Tibial artery (tissue), 4 donors: Measurements from ENCODE around the gene YIF1A.

Experiments
- DNase-seq, 2 donors: peaks; one replicate each; pipeline ENCODE4 v3.0.0-alpha.2; 2019
- H3K27ac ChIP-seq, 2 donors: fragments of 200-600 bp; sonication (generic) in 1 of 2; 1 replicate in 1 of 2; 2 replicates in 1 of 2; pipeline ENCODE4 v1.5.1; 2018 to 2019; ENCODE audit warnings: mild to moderate bottlenecking in 1 of 2
- H3K27me3 ChIP-seq, 2 donors: fragments of 200-600 bp; sonication (generic) in 1 of 2; one replicate each; pipeline versions ENCODE4 v1.5.1 to v1.6.0; 2016 to 2019
- H3K36me3 ChIP-seq, 3 donors: fragments of 200-600 bp; sonication (generic) in 2 of 3; one replicate each; pipeline ENCODE4 v1.5.1; 2016 to 2019; ENCODE audit warnings: mild to moderate bottlenecking in 2 of 3
- H3K4me1 ChIP-seq, 4 donors: fragments of 200-600 bp; sonication (generic) in 2 of 4; 1 replicate in 3 of 4; 2 replicates in 1 of 4; pipeline ENCODE4 v1.5.1; 2016 to 2019
- H3K4me3 ChIP-seq, 2 donors: fragments of 200-600 bp; sonication (generic) in 1 of 2; 1 replicate in 1 of 2; 2 replicates in 1 of 2; pipeline ENCODE4 v1.5.1; 2018 to 2019; ENCODE audit warnings: mild to moderate bottlenecking in 2 of 2
- H3K9me3 ChIP-seq, 3 donors: fragments of 200-600 bp; sonication (generic) in 1 of 3; one replicate each; pipeline ENCODE4 v1.5.1; 2016 to 2019
- intact Hi-C: fragments of 100-400 bp; cut with DNase I; formaldehyde crosslinking; loops from one replicate; pipeline ENCODE4 v1.15.0; 2023; ENCODE audit warnings: low total_unique reads
- TF ChIP-seq, protein P1 (sequence below), 2 experiments: fragments of 200-600 bp in 1 of 2; fragments of 450-650 bp in 1 of 2; IDR thresholded peaks; one replicate each; pipeline ENCODE4 v1.5.1; 2017 to 2019; ENCODE audit warnings: antibody characterized with exemption in 2 of 2, mild to moderate bottlenecking in 1 of 2, moderate library complexity in 1 of 2

Gene YIF1A, protein sequence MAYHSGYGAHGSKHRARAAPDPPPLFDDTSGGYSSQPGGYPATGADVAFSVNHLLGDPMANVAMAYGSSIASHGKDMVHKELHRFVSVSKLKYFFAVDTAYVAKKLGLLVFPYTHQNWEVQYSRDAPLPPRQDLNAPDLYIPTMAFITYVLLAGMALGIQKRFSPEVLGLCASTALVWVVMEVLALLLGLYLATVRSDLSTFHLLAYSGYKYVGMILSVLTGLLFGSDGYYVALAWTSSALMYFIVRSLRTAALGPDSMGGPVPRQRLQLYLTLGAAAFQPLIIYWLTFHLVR

DNA sequence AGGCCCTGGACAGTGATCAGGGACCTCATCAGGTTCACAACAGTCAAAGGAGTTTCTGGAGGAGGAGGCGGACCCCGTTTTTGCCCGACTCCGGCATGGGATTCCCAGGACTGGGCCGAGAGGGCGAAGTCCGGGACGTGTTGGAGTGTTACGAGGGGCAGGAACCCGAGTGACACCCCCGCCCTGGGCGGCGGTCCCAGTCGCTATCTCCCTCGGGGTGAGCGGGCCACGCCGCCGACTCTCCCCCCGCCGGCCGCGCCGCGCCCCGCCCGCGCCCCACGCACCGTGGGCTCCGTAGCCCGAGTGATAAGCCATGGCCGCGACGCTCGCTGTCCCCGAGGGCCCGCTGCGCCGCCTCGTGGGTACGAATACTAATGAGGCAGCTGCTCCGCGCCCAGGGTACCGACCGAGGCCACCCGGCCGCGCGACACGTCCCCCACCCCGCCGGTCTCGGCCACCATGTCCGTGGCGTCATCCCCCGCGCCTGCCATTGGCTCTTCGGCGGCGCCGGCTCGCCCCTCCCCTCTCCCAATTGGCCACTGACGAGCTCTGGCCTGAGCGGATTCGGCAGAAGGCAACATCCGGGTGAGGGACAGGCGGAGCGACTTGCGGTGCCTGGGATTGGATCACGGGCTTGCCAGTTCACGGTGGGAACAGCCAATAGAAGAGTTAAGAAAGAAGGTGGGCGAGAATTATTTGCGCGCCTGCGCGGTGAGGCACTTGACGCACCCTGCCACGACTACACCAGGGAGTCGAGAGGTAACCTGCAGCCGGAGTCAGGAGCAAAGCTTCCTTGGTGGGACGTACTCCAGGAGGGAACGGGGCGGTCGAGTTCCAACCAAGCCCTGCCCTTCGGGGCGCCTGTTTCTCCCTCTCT lies at the start of gene YIF1A:
Gene YIF1A (minus strand): TSS at position 473 of the 877 bp plus-strand sequence. CDS start 158 bp downstream, at position 315.
- TF ChIP-seq, protein P1, sequence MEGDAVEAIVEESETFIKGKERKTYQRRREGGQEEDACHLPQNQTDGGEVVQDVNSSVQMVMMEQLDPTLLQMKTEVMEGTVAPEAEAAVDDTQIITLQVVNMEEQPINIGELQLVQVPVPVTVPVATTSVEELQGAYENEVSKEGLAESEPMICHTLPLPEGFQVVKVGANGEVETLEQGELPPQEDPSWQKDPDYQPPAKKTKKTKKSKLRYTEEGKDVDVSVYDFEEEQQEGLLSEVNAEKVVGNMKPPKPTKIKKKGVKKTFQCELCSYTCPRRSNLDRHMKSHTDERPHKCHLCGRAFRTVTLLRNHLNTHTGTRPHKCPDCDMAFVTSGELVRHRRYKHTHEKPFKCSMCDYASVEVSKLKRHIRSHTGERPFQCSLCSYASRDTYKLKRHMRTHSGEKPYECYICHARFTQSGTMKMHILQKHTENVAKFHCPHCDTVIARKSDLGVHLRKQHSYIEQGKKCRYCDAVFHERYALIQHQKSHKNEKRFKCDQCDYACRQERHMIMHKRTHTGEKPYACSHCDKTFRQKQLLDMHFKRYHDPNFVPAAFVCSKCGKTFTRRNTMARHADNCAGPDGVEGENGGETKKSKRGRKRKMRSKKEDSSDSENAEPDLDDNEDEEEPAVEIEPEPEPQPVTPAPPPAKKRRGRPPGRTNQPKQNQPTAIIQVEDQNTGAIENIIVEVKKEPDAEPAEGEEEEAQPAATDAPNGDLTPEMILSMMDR (IDR thresholded peaks at IDR 0.05), result no peak
- H3K9me3 ChIP-seq, result no peaks in the 10 kb centered on the region
- intact Hi-C loops, result no loop called here
- peaks cover 0 to 36% (median 30%) of the 10 kb centered on the region in 4 donors for H3K4me1 ChIP-seq
- peaks cover 0 to 22% of the 10 kb centered on the region in 2 donors for H3K27me3 ChIP-seq
- peak; percentile 99 for DNase-seq
- peaks cover 0 to 17% (median 0%) of the 10 kb centered on the region in 3 donors for H3K36me3 ChIP-seq
- peak within 1 kb of the TSS; percentile 94 to 96 for H3K27ac ChIP-seq
- peak within 1 kb of the TSS; percentile 83 to 91 for H3K4me3 ChIP-seq

DNA sequence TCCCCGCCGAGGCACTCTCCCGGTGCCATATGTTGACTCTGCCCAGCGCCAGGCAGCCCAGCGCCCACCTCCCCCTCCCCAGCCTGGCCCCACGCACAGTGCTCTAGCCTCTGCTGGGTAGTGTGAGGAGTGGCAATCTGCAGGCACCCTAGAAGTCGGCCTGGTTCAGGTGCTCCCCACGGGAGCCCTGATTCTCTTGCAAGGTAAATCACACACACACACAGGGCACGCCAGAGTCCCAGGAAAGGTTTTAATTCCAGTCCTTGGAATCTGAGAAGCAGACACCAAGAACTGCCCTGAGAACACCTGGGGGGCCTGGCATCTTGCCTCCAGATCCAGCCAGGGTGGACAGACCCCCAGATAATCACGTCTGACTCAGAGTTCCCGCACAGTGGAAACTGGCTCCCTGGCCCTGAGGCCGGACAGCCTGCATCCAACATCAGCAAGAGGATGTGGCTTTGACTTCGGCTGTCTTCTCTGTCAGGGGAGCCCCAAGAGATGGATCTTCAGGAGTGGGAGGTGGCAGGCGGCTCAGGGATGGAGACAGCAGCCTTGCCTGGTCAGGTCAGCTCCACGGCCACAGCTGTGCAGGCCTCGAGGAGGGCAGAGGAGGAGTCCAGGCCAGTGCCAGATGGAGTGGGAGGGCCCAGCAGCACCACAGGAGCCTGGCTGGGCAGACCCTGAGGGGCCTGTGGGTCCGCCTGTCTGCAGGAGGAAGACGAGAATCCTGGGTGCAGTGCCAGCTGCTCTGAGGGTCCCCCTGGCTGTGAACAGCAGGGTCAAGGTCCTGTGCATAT lies 48.4 kb upstream of the YIF1A start:
- Histone ChIP-seq H3K27ac (peak overlapping the region in 1 of 2 donors; percentile 57), H3K9me3 (no peaks in the 10 kb centered on the region), H3K27me3 (no peaks in the 10 kb centered on the region), H3K4me3 (peak overlapping the region in 1 of 2 donors; percentile 66), H3K4me1 (peaks cover 0 to 36% (median 25%) of the 10 kb centered on the region in 4 donors), H3K36me3 (peaks cover 22 to 75% (median 47%) of the 10 kb centered on the region in 3 donors)
- TF ChIP-seq, protein P1 (IDR thresholded peaks at IDR 0.05), result no peak
- DNase-seq, result peak in 1 of 2 donors; percentile 18
- intact Hi-C loops, result no loop called here

DNA sequence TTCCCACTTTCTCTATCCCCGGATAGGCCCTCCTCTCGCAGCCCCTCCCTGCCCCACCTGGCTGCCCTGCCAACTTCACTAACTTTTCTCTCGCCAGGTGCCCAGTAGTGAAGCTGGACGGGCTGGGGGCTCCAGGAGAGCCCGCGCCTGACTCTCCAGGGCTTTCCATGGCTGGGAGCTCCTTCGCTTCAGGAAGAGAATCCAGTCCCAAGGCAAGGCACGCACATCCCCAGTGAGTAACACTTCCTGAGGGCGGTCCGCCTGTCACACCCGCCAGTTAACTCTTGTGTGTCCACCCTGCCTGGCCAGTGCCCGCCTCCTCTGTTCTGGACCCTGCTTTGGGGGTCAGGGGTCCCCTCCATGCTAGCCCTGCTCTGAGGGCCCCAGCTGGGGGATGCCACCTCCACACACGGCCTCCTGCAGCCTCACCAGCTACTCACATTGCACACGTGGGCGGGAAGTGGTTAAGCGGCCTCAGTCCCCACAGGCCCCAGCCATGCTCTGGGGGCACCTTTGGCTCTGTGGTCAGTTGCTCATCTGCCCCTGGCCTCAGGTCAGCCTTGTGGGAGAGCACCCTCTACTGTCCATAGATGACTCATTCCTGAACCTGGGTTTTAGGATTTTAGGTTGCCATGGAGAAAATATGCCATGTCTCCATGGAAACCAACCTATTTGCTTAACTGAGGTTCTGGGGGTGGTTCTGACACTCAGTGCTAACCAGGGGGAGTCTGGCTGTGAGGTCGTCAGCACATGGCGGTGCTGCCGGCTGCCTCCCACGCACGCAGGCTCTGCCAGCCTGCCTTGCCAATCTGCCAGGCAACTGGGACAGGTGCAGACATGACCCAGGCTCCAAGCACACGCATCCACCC lies 47.5 kb upstream of the YIF1A start, which contains the start of gene RIN1:
Gene RIN1 (minus strand): TSS at position 201 of the 869 bp plus-strand sequence. CDS start 32 bp downstream, at position 169.
- TF ChIP-seq, protein P1 (IDR thresholded peaks at IDR 0.05), result peak; percentile 7 to 19
- DNase-seq, result peak in 1 of 2 donors; percentile 51
- H3K27ac ChIP-seq, result peak within 1 kb of the TSS; percentile 57 to 72
- H3K4me1 ChIP-seq, result peaks cover 0 to 36% (median 25%) of the 10 kb centered on the region in 4 donors
- no peaks in the 10 kb centered on the region for H3K9me3 ChIP-seq
- peak within 1 kb of the TSS; percentile 54 to 66 for H3K4me3 ChIP-seq
- intact Hi-C loops, result no loop called here
- H3K27me3 ChIP-seq, result no peaks in the 10 kb centered on the region
- H3K36me3 ChIP-seq, result peaks cover 20 to 75% (median 42%) of the 10 kb centered on the region in 3 donors

DNA sequence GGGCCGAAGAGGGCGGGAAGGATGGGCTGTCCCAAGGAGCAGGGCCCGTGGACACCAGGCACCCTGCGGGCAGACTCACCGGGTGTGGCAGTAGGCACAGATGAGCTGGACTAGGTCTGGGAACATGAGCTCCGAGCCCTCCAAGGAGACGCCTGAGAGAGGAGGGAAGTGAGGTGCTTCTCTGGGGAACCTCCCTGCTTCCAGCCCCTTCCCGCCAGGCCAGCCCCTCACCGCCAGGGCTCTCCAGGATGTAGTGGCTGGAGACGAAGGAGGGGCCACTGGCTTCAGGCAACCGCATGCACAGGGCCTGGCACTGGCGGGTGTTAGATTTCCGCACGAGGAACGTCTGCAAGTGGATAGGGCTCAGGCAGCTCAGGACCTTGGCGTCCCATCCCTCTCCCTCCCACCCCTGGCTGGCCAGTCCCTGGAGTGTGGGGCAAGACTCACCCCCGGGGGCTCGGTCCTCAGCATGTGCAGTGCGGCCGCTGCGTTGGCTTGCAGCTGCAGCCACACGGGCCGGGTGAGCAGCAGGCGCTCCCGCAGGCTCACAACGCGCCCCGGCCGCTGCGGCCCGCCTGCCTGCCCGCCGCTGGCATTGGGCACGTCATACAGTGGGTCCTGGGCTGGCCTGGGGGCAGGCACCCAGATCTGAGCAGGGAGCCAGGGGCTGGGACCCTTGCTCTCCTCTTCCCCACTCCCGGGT lies 46.7 kb upstream of the YIF1A start:
- Histone ChIP-seq H3K4me1 (peaks cover 0 to 36% (median 25%) of the 10 kb centered on the region in 4 donors), H3K27me3 (no peaks in the 10 kb centered on the region), H3K9me3 (no peaks in the 10 kb centered on the region), H3K4me3 (peak overlapping the region; percentile 54 to 66), H3K36me3 (peaks cover 12 to 67% (median 35%) of the 10 kb centered on the region in 3 donors), H3K27ac (peak overlapping the region; percentile 57 to 72)
- peak in 1 of 2 donors; percentile 24 for DNase-seq
- intact Hi-C loops, result no loop called here
- TF ChIP-seq, protein P1 (IDR thresholded peaks at IDR 0.05), result no peak
